Putamen (tissue), 1 donor: ENCODE data around the gene YARS2.
"Not testable (repeated sequence)": the region's sequence is repeated elsewhere in the genome, so short reads cannot be mapped to it uniquely, and the experiment has no call there.

Experiments
- DNase-seq: peaks from one replicate; pipeline ENCODE4 v3.0.0-alpha.2; 2016; ENCODE audit warnings: low spot score

Gene YARS2

DNA sequence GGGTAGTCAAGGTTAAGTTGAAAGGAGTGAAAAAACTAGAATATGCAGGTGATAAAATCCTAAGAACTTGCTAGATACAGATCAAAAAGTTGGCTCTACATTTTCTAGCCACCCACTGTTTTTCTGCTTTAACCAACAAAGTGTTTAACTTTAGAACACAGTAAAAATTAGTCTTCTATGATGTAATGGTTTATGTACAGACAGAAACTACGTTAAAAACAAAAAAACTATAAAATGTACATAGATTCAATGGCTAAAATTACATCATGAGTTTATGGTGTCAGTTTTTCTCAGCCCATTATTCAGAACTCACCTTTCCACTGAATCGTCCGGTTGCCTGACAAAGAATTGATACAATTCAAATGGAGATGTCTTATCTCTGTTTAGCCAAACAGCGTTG lies 2.1 kb downstream of the YARS2 start:
- DNase-seq = no peak

DNA sequence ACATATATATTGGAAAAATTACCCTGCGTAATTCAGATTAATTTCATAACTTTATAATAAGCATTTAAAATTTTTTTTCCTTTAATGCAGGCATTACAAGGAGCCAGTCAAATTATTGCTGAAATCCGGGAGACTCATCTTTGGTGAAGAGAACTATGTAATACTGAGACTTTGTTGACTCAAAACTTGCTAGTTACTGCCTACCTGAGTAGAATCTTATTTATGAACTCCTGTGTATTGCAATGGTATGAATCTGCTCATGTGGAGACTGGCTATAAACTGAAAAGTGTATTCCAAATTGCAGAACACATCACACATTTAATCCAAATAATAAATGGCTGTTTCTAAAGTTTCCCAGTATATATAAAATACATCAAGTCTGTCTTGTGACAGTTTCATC lies 12.4 kb downstream of the YARS2 start:
- no peak for DNase-seq

DNA sequence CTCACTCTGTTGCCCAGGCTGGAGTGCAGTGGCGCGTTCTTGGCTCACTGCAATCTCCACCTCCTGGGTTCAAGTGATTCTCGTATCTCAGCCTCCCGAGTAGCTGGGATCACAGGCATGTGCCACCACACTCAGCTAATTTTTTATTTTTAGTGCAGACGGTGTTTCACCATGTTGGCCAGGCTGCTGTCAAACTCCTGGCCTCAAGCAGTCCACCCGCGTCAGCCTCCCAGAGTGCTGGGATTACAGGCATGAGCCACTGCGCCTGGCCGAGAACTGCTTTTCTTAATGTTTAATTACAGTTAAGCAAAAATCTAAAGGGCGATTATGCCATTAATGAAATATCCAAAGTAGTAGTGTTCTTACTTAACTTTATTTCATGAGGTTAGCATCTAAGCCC lies 13.6 kb downstream of the YARS2 start:
- no peak for DNase-seq

DNA sequence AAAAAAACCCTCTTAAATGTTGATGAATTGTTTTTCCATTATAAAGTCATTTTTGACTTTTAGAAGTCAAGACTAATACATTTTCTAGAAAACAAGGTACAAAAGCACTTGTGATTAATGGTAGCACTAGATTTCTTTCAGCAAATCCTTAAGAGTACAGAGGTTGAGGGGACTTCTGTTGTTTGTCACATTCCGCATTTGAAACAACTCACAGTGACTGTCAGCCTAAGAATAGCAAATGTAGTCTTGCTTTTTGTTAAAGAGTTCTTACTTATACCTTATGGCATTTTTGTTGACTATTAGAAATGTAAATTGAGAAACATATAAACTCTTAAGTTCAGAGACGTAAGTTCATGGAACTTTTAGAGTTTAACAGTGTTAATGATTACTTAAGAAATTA lies 16.4 kb downstream of the YARS2 start:
- no peak for DNase-seq

DNA sequence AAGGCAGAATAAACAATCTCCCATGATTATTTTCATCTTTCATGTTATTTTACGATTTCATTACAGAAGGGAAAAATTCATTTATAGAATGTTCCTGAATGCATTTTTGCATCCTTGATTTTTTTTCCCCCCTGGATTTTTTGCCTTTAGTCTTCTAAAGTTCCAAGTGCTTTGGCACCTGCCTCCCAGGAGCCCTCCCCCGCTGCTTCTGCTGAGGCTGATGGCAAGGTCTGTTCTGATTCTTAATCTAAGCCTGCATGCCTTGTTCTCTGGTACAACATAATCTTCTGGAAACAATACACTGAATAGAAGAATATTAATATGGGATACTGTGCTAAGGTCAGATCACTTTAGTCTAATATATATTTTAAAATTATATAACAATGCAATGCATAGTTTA lies 18.0 kb downstream of the YARS2 start:
- peak; percentile 36 for DNase-seq

DNA sequence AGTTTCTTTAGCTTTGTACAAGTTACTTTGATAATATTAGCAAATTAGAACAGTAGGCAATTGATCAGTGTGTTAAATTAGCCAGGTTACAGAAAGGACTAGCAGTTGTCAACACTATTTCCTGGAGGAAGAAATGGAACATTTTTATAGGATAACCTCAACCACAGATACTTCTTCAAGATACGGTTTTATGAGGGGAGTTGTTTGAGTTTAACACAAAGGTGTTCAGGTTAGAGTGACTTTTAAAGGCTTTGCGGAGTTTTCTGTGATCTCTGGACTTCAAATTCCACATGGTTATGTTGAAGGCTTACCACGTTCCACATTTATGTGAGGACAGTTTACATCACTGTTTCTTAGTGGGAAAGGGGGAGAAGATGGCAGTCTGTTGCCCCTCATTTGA lies 19.3 kb downstream of the YARS2 start:
- DNase-seq = no peak

DNA sequence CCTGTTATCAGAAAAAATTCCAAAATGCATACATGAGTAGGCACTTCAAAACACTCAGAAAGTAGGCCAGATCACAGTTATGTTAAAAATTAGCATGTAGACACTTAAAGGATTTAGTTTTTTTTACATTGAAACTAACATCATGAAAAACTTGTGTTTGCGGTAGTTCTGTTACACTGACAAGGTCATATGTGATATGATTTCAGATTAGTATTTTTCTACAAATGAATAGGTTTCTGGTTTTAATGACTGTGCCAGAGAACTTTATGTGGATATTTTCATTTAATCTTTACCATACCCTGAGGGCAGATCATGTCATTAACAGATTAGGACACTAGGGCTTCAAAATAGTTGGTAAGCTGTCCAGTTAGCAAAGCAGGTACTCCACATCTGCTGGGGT lies 20.7 kb downstream of the YARS2 start:
- no peak for DNase-seq

DNA sequence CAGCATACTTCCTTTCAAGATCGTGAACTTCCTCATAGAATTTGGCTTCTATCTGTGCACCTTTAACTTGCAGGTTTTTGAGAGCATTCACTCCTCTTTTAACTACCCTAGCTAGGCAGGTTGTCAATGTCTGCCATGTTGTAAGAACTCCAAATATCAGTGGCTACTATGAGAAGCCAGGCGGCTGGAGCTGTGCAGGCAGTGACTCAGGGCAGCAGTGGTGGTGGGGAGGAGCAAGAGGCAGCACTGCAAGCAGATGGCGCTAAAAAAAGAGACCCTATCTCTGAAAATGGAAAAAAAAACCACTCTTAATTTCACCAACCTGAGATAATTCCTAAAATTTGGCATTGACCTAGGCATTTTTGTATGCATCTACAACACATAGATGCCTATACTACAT lies 28.5 kb downstream of the YARS2 start:
- DNase-seq = no peak

DNA sequence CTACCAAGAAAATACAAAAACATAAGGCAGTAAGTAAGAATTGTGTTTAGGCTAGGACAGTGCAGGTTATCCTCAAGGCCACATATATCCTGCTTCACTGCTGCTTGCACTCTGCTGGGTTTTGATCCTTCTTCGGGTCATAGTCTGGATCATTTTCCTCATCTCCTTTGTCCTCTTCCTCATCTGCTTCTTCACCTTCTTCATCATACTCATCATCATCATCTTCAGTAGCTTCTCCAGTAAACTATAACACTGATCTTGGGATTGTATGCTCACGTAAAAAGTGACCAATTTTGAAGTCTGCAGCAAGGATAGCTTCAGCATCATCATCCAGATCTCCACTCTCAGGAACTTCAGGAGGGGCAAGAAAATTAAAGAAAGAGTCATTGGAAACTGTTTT lies 29.4 kb downstream of the YARS2 start:
- DNase-seq = no peak

DNA sequence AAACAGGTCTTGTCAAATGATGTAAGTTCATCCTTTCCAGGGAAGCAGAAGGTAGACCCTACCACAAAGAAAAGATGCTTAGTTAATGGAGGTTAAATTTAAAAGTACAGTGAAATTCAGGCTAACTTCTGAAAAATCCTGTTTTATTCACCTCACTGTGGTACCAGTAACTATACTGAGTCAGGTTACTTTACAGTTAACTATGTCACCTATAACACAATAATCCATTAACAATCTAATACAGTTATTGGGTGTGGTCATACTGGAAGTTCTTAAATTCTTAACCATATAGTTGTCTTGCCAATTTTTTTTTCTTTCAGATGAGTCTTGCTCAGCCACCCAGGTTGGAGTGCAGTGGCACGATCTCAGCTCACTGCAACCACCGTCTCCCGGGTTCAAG lies 30.4 kb downstream of the YARS2 start:
- DNase-seq = not testable (repeated sequence)

DNA sequence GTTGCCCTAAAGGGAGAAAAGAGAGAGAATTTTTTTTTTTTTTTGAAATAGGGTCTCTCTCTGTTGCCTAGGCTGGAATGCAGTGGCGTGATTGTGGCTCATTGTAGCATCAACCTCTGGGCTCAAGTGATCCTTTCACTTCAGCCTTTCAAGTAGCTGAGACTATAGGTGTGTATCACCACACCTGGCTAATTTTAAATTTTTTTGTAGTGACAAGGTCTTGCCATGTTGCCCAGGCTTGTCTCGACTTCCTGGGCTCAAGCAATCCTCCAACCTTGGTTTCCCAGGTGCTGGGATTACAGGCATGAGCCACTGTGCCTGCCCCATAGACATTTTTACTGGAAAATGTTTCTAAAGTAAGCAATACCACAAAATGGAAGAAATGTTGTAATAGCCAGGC lies 36.8 kb downstream of the YARS2 start:
- DNase-seq = no peak

DNA sequence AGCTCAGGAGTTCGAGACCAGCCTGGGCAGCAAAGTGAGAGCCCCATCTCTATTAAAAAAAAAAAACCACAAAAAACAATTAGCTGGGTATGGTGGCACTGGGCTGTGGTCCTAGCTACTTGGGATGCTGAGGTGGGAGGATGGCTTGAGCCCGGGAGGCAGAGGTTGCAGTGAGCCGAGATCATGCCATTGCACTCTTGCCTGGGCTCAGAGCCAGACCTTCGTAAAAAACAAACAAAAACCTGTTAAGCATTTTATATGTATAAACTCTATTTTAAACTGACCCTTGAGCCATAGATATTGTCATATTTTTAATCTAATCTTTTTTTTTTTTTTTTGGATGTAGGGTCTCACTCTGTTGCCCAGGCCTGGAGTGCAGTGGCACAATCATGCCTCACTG lies 40.9 kb downstream of the YARS2 start:
- DNase-seq = no peak

DNA sequence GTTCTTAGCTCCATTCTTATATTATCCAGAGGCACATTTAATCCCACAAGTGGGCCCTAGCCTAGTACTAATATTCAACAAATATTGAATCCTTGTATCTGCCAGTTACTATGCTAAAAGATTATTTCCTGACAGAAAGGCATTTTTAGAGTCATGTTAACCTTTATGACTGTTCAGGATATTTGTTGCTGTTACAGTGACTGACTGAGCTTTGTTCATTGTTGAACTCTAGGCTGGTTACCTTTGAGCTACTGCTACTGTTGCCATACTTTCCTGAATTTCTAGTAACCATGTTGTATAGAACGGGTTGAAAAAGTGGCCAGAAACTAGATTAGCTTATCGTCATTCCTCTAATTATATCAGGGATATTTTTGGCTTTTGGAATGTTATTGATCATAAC lies 46.8 kb downstream of the YARS2 start:
- no peak for DNase-seq

DNA sequence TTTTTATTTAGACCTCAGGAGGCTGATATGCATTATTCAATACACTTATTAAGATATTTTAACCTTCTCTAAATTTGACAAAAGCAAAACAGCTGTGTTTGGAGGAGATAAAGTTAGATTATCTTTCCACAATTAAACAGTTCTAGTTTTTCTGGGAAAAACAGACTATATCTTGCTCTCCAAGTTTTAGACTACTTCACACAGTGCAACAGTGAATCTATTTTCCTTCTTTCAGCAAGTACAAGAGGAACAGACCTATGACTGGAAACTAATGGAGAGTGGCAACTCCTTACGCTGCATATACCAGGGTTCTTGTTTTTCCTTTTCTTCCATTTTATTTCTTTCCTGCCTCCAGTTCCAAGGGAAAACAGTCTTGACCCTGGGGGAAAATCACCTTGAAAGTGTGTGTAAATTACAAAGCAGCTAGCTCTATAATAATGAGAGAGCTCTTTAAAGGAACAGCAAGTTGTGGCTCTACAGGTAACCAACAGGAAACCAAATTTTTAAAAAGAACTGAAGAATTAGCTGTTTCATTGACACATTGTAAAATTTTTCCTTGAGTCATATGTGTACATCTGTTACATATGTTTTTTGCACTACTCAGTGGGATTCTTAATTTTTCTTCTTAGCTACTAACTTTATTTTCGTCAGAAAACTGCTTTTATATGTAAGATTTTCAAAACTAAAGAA lies 49.2 kb downstream of the YARS2 start:
- DNase-seq = no peak

DNA sequence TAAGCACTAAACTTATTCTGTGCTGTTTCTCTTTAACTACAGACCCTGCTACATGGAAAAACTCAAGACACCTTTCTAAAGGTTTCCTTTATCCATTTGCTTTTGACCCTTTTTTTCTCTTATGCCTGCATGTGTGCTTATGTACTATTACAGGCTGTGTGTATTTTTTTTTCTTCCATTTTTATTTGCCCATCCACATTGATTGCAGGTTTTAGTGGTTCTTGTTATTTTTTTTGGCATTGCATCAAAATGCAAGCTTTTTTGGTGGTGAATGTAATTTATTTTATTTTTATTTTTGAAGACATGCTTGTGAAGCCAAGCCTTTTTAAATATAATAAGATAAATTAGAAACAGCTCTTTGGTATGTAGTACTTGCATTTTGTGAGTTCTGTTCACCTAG lies 49.9 kb downstream of the YARS2 start:
- DNase-seq = no peak

DNA sequence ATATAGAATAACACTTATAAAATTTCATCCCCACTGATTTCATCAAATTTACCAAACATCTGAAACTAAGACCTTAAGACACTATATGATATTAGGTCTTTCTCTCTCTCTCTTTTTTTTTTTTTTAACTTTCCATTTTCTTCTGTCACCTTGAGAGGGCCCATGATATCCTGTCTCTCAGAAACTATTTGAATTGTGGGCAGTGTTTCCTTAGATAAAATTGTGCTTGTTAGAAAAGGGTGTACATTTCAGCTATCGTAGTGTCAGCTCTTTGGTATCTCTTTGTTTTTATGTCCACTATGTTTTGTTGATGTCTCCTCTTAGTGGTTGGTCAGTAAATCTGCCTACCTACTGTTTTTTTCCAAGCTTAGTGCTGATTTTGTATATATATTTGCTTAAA lies 52.8 kb downstream of the YARS2 start:
- no peak for DNase-seq

DNA sequence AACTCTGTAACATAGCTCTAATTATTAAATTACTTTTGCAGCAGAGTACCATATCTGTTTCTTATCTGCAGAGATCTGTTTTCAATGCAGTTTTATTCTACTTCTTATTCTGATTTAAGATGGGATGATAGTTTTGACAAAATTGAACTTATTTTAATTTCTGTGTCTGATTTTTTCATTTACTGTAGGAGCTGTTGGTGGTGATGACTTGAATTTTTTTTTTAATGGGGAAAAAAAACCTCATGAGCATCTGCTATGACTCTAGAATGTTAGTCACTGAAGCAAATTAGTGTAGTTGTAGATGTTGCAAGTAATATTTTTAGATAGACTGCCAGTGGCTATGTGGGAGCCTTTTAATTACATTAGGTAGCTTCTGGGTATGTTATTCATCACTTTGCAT lies 53.2 kb downstream of the YARS2 start:
- peak; percentile 25 for DNase-seq

DNA sequence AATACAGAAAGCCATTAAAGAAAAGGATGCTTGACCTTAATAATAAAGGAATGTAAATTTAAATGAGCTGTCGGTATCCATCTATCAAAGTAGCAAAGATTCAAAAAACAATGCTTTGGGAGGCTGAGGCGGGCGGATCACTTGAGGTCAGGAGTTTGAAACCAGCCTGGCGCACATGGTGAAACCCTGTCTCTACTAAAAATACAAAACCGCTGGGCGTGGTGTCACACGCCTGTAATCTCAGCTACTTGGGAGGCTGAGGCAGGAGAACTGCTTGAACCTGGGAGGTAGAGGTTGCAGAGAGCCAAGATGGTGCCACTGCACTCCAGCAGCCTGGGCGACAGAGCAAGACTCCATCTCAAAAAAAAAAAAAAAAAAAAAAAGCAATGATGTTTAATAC lies 56.3 kb downstream of the YARS2 start:
- DNase-seq = not testable (repeated sequence)

DNA sequence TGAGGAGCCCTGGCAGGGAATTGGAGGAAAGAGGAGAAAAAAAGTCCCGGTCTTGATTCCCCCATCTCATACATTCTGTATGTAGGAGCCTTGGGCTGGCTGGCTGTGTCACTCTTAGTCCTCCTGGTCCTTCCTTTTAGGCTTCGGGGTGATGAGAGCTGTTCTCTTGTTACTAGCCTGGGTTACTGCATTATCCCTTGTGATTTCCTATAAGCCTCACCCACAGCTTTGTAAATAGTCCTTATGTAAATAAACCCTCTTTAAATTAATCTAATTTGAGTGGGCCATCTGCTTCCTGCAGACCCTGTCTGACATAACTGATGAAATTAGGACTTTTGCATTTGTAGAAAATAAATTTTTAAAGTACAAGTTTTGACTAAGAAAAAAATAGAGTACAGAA lies 57.4 kb downstream of the YARS2 start:
- DNase-seq = no peak

DNA sequence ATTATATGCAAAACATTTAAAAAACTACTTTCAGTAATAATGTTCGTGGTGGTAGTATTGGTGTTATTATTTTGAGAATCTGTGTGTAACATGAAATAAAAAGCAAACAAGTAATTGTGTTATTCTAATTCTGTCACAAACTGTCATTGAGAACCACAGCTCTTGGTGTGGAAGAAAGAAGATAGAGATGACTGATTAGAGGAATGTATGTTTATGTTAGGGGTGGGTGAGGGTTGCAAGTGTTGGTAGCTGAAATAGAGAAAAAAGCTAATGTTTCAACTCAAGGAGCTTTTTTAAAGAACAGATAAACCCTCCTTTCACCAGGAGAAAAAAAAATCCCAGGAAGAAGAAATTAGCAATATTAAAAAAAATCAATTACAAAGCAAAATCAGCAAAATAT lies 58.3 kb downstream of the YARS2 start:
- DNase-seq = no peak
